Stimulated activated CD8-positive, alpha-beta memory T cell treated with anti-CD3 and anti-CD28 coated beads, Interleukin-12 subunit alpha, Interleukin-12 subunit beta, amount 100 ng/mL, for 1 hour (primary cell): Measurements from ENCODE around the gene PON2.

ENCODE experiments used
- DNase-seq: peaks from one replicate; pipeline ENCODE4 v3.0.0-alpha.2; 2020; ENCODE audit warnings: low read depth

PON2 gene

GRCh38 chr7:95444796-95445195 is 10.0 kb upstream of the PON2 start:
- no peak for DNase-seq

- no peak for DNase-seq
These were observed 6.4 kb upstream of the PON2 start for GRCh38 chr7:95441042-95441823.

GRCh38 chr7:95440394-95441038 is 5.7 kb upstream of the PON2 start:
- no peak for DNase-seq

- DNase-seq = no peak
These were observed 1.6 kb upstream of the PON2 start for GRCh38 chr7:95436407-95436806.

- DNase-seq = no peak
These were observed 573 bp upstream of the PON2 start for GRCh38 chr7:95435422-95435780.

GRCh38 chr7:95433952-95434556 is 774 bp downstream of the PON2 start:
- no peak for DNase-seq

- no peak for DNase-seq
These were observed 1.7 kb downstream of the PON2 start for GRCh38 chr7:95433129-95433528.

- no peak for DNase-seq
These were observed 2.2 kb downstream of the PON2 start for GRCh38 chr7:95432606-95433005.

- no peak for DNase-seq
These were observed 4.0 kb downstream of the PON2 start for GRCh38 chr7:95430864-95431263.

GRCh38 chr7:95429241-95429990 is 5.4 kb downstream of the PON2 start:
- no peak for DNase-seq

GRCh38 chr7:95427914-95428516 is 6.8 kb downstream of the PON2 start:
- DNase-seq = no peak

- no peak for DNase-seq
These were observed 7.7 kb downstream of the PON2 start for GRCh38 chr7:95427166-95427565.

GRCh38 chr7:95425694-95426093 is 9.1 kb downstream of the PON2 start:
- DNase-seq = no peak

- DNase-seq = no peak
These were observed 10.1 kb downstream of the PON2 start for GRCh38 chr7:95424716-95425115.

GRCh38 chr7:95421847-95422444 is 12.9 kb downstream of the PON2 start:
- no peak for DNase-seq

- DNase-seq = no peak
These were observed 13.6 kb downstream of the PON2 start for GRCh38 chr7:95421000-95421846.

GRCh38 chr7:95412075-95412474 is 22.8 kb downstream of the PON2 start:
- DNase-seq = no peak

- no peak for DNase-seq
These were observed 23.2 kb downstream of the PON2 start for GRCh38 chr7:95411666-95412065.

- DNase-seq = no peak
These were observed 23.8 kb downstream of the PON2 start for GRCh38 chr7:95411036-95411435.

GRCh38 chr7:95407751-95408150 is 27.1 kb downstream of the PON2 start:
- no peak for DNase-seq

- DNase-seq = no peak
These were observed 29.0 kb downstream of the PON2 start for GRCh38 chr7:95405800-95406199.
